PC-3 (cell line): ENCODE data around the gene ZNF335. TPM values are rescaled to one million over a fixed set of nuclear protein-coding genes. Genes with fewer than 3 reads are reported as not detected.

Source experiments
- ATAC-seq: fragments of 200-7000 bp; cut with Tn5 transposase; 2 replicates; pipeline ENCODE4 v1.9.1; 2020; ENCODE audit warnings: mild to moderate bottlenecking, moderate library complexity
- Bru-seq: library from RNA; stranded (reverse); fragments of 400-500 nt; gene quantifications from one replicate; lab custom pipeline; 2021; lab: Mats Ljungman, UMichigan
- BruChase-seq, 2 experiments: library from RNA; stranded (reverse); fragments of 400-500 nt; gene quantifications; one replicate each; lab custom pipeline; 2021; lab: Mats Ljungman, UMichigan
- BruUV-seq: library from RNA; stranded (reverse); fragments of 400-500 nt; replicated peaks from 2 replicates; lab custom pipeline; 2021; lab: Mats Ljungman, UMichigan
- CTCF ChIA-PET: fragments of 300-600 bp; sonication (Branson Sonifier 250); formaldehyde crosslinking; loops from one replicate; lab custom pipeline; 2022; ENCODE audit warnings: antibody characterized with exemption; lab: Charles Lee
- POLR2A ChIA-PET: fragments of 300-600 bp; sonication (Branson Sonifier 250); formaldehyde crosslinking; loops from one replicate; lab custom pipeline; 2022; ENCODE audit warnings: antibody characterized with exemption; ENCODE audit not compliant: unreplicated experiment; lab: Charles Lee
- DNase-seq: peaks from one replicate; pipeline ENCODE4 v3.0.0-alpha.2; 2015
- H2AFZ ChIP-seq: fragments of 300-600 bp; sonication (generic); 2 replicates; pipeline ENCODE4 v1.6.0; 2016; ENCODE audit warnings: antibody characterized with exemption, low read length
- H3F3A ChIP-seq: fragments of 300-600 bp; sonication (generic); one replicate; pipeline ENCODE4 v1.6.0; 2017; ENCODE audit warnings: antibody characterized with exemption, low read length, control low read depth, mild to moderate bottlenecking; ENCODE audit not compliant: unreplicated experiment
- H3K27ac ChIP-seq: fragments of 300-600 bp; sonication (generic); 2 replicates; pipeline ENCODE4 v1.5.1; 2016; ENCODE audit warnings: mild to moderate bottlenecking, low read length
- H3K27me3 ChIP-seq: fragments of 300-600 bp; sonication (generic); 2 replicates; pipeline ENCODE4 v1.6.1; 2016; ENCODE audit warnings: low read length, mixed read lengths
- H3K36me3 ChIP-seq: fragments of 300-600 bp; sonication (generic); 2 replicates; pipeline ENCODE4 v1.6.1; 2016; ENCODE audit warnings: low read depth, mixed run types, low read length, mixed read lengths
- H3K4me1 ChIP-seq: fragments of 300-600 bp; sonication (generic); 2 replicates; pipeline ENCODE4 v1.5.1; 2016; ENCODE audit warnings: low read length; ENCODE audit not compliant: insufficient read depth
- H3K4me2 ChIP-seq: fragments of 300-600 bp; sonication (generic); 2 replicates; pipeline ENCODE4 v1.6.0; 2016; ENCODE audit warnings: low read length
- H3K4me3 ChIP-seq: fragments of 300-600 bp; sonication (generic); 2 replicates; pipeline ENCODE4 v1.5.1; 2016; ENCODE audit warnings: mild to moderate bottlenecking, low read length, mixed read lengths
- H3K79me2 ChIP-seq: fragments of 300-600 bp; sonication (generic); 2 replicates; pipeline ENCODE4 v1.6.1; 2017; ENCODE audit warnings: low read length, mixed read lengths
- H3K9ac ChIP-seq: fragments of 300-600 bp; sonication (generic); 2 replicates; pipeline ENCODE4 v1.6.0; 2016; ENCODE audit warnings: mild to moderate bottlenecking, low read length
- H3K9me2 ChIP-seq: fragments of 300-600 bp; sonication (generic); replicated peaks from 2 replicates; pipeline ENCODE4 v1.6.1; 2016; ENCODE audit warnings: mixed run types, low read length, mixed read lengths
- H3K9me3 ChIP-seq: fragments of 300-600 bp; sonication (generic); 2 replicates; pipeline ENCODE4 v1.6.1; 2016; ENCODE audit warnings: low read length, mixed read lengths
- H4K20me1 ChIP-seq: fragments of 300-600 bp; sonication (generic); 2 replicates; pipeline ENCODE4 v1.6.1; 2016; ENCODE audit warnings: low read length, mixed read lengths
- CTCF ChIP-seq: fragments of 300-600 bp; sonication (generic); conservative IDR thresholded peaks from 2 replicates; pipeline ENCODE4 v1.5.1; 2017; ENCODE audit warnings: antibody characterized with exemption, low read depth, mild to moderate bottlenecking, low read length
- EZH2 ChIP-seq: fragments of 300-600 bp; sonication (generic); IDR thresholded peaks from one replicate; pipeline ENCODE4 v1.6.1; 2017; ENCODE audit warnings: antibody characterized with exemption, mild to moderate bottlenecking, low read length; ENCODE audit not compliant: unreplicated experiment
- EZH2phosphoT487 ChIP-seq: fragments of 300-600 bp; sonication (generic); IDR thresholded peaks from 2 replicates; pipeline ENCODE4 v1.6.1; 2018; ENCODE audit warnings: mild to moderate bottlenecking, antibody characterized with exemption, low read length, borderline replicate concordance
- intact Hi-C: fragments of 100-400 bp; cut with micrococcal nuclease; formaldehyde crosslinking; loops from 2 replicates; pipeline ENCODE4 v1.9.0; 2023
- long read RNA-seq: library from polyadenylated mRNA; unstranded; transcript quantifications from one replicate; pipeline ENCODE4 v2.0.0, GENCODE V29; 2021; ENCODE audit not compliant: unreplicated experiment
- total RNA-seq: library from RNA; depleted of rRNA; stranded (reverse); fragments of >200 nt; gene quantifications from 2 replicates; pipeline ENCODE4 v1.2.3, GENCODE V29; 2014; rRNA removed

Gene ZNF335
- total RNA-seq (32.2 and 36.9 TPM in 2 replicates), Bru-seq, nascent RNA (percentile 81 among the genes with signal in this experiment), BruChase-seq, experiment 1, labeled RNA remaining after a 6-hour chase (percentile 88 among the genes with signal in this experiment), BruChase-seq, experiment 2, labeled RNA remaining after a 2-hour chase (percentile 84 among the genes with signal in this experiment)
- long read RNA-seq, full-length matches to known transcripts = 7 of 37 reads
- long read RNA-seq, partial matches to known transcripts = 20 of 37 reads
- long read RNA-seq, other reads (novel, unspliced or antisense) = 10 of 37 reads

- POLR2A ChIA-PET = interaction anchor here (0.7 to 0.8 kb wide), 2 partner anchors 13 to 552 kb away, joined by 4 to 13 read pairs; no protein-coding TSS in a partner anchor
- H3K9me3 ChIP-seq = no peaks in the 10 kb centered on the region
- no peaks in the 10 kb centered on the region for H3K27me3 ChIP-seq
- peaks cover 34% of the 10 kb centered on the region for H3K4me1 ChIP-seq
- peak; percentile 65 for ATAC-seq
- H4K20me1 ChIP-seq = 0 out of 2 replicates have a peak, but pooled peaks cover 6% of the 10 kb centered on the region
- peaks cover 28% of the 10 kb centered on the region for H3K36me3 ChIP-seq
- CTCF ChIA-PET = interaction anchor here (1.7 kb wide), 1 partner anchor 14 kb away, joined by 7 read pairs; no protein-coding TSS in a partner anchor
- H3K9me2 ChIP-seq = no peaks in the 10 kb centered on the region
- peaks cover 36% of the 10 kb centered on the region for H3K79me2 ChIP-seq
- peak; percentile 95 for DNase-seq
- peak within 1 kb of the TSS; percentile 99 for H3K9ac ChIP-seq
- no peaks in the 10 kb centered on the region for H3F3A ChIP-seq
- TF ChIP-seq EZH2 = no peak
- no peak for TF ChIP-seq EZH2phosphoT487
- TF ChIP-seq CTCF = no peak
- BruUV-seq = TSS peak; percentile 92
- intact Hi-C loops = loop anchor here (1.0 to 10.0 kb wide), 2 partner anchors 116 to 137 kb away; partner anchors contain the start of gene SNX21
- H3K4me3 ChIP-seq = peak within 1 kb of the TSS; percentile 76
- peak within 1 kb of the TSS; percentile 94 for H2AFZ ChIP-seq
- H3K4me2 ChIP-seq = peak within 1 kb of the TSS; percentile 89
- H3K27ac ChIP-seq = peak within 1 kb of the TSS; percentile 98
Observed at GRCh38 chr20:45971675-45972499, at the start of gene ZNF335. TSS of gene ZNF335 (minus strand) at chr20:45972203. CDS start at chr20:45971410, 793 bp downstream.

GRCh38 chr20:46020555-46020954 lies 48.6 kb upstream of the ZNF335 start:
- CTCF ChIA-PET = interaction anchor here (0.6 kb wide), 1 partner anchor 112 kb away, joined by 6 read pairs; no protein-coding TSS in a partner anchor
- H2AFZ ChIP-seq = no peak overlapping the region
- no peak overlapping the region for H3K27ac ChIP-seq
- no peaks in the 10 kb centered on the region for H3F3A ChIP-seq
- no peaks in the 10 kb centered on the region for H3K27me3 ChIP-seq
- BruUV-seq = TSS peak; percentile 31
- H3K9me2 ChIP-seq = no peaks in the 10 kb centered on the region
- peaks cover 8% of the 10 kb centered on the region; the same call in 1 of the 2 replicates for H3K4me1 ChIP-seq
- no peaks in the 10 kb centered on the region for H3K79me2 ChIP-seq
- H3K9ac ChIP-seq = no peak overlapping the region
- DNase-seq = no peak
- TF ChIP-seq CTCF (no peak), EZH2phosphoT487 (no peak), EZH2 (no peak)
- H3K36me3 ChIP-seq = no peaks in the 10 kb centered on the region
- no peak overlapping the region for H3K4me3 ChIP-seq
- no peak for ATAC-seq
- H3K4me2 ChIP-seq = no peak overlapping the region
- no peaks in the 10 kb centered on the region for H3K9me3 ChIP-seq
- intact Hi-C loops = loop anchor here (10.0 kb wide), 2 partner anchors 154 to 414 kb away; no protein-coding TSS in a partner anchor
- H4K20me1 ChIP-seq = no peaks in the 10 kb centered on the region
- POLR2A ChIA-PET = no interaction called here
